Mucosa of rectum (tissue), 2 donors: ENCODE measurements around the gene VSIR.

ENCODE experiments used
- H3K27ac ChIP-seq, 2 donors: one replicate each; pipeline ENCODE4 v1.7.0; 2013; ENCODE audit warnings: inconsistent platforms in 2 of 2, low read depth in 2 of 2, low read length in 2 of 2
- H3K27me3 ChIP-seq, 2 donors: one replicate each; pipeline ENCODE4 v1.7.0; 2013; ENCODE audit warnings: low read length in 2 of 2; ENCODE audit not compliant: control insufficient read depth in 2 of 2, insufficient read depth in 2 of 2
- H3K36me3 ChIP-seq, 2 donors: one replicate each; pipeline ENCODE4 v1.7.0; 2013; ENCODE audit warnings: low read length in 2 of 2; ENCODE audit not compliant: control insufficient read depth in 2 of 2, insufficient read depth in 2 of 2
- H3K4me1 ChIP-seq, 2 donors: one replicate each; pipeline ENCODE4 v1.7.0; 2013; ENCODE audit warnings: low read length in 2 of 2, mild to moderate bottlenecking in 1 of 2; ENCODE audit not compliant: control insufficient read depth in 2 of 2, insufficient read depth in 2 of 2
- H3K4me3 ChIP-seq, 2 donors: one replicate each; pipeline ENCODE4 v1.7.0; 2013; ENCODE audit warnings: low read length in 2 of 2
- H3K9ac ChIP-seq, 2 donors: one replicate each; pipeline ENCODE4 v1.7.0; 2013; ENCODE audit warnings: low read length in 2 of 2, low read depth in 1 of 2, mild to moderate bottlenecking in 1 of 2
- H3K9me3 ChIP-seq, 2 donors: one replicate each; pipeline ENCODE4 v1.7.0; 2013; ENCODE audit warnings: low read length in 2 of 2; ENCODE audit not compliant: control insufficient read depth in 2 of 2
- donor health status: healthy.
- donor health status: Normal muscosa, but diverticular disease.

VSIR gene

GRCh38 chr10:71708301-71708703 is 65.0 kb downstream of the VSIR start:
- no peak overlapping the region for H3K27ac ChIP-seq
- no peak overlapping the region for H3K9ac ChIP-seq
- no peaks in the 10 kb centered on the region for H3K36me3 ChIP-seq
- H3K9me3 ChIP-seq: no peaks in the 10 kb centered on the region
- no peaks in the 10 kb centered on the region for H3K27me3 ChIP-seq
- peaks cover 7 to 15% of the 10 kb centered on the region in 2 donors for H3K4me1 ChIP-seq
- no peak overlapping the region for H3K4me3 ChIP-seq

DNA sequence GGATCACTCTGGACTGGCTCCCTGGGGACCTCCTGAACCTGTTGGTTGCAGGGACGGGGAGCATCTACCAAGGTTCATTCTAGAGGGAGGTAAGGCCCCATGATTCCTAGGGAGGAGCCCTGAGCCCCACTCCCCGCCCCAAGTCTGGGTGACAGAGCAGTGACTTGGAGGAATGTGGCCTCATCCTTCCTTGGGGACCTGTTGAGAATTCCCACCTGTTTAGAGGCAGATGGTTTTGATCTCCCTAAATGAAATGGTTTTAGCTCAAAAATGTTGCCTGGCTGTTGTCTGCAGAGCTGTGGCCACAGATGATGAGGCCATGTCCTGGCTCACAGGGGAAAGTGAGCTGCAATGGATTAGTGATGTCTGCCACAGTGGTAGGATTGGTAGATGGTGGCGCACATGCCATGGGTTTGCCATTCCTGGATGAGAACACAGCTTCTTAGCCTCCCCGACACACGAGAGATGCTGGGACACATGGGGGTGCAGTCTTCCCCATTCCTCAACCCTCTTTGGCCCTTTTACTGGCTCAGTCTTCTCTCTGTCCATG is 66.0 kb downstream of the VSIR start:
- H3K4me1 ChIP-seq: peaks cover 0 to 12% of the 10 kb centered on the region in 2 donors
- no peak overlapping the region for H3K27ac ChIP-seq
- H3K9ac ChIP-seq: no peak overlapping the region
- no peaks in the 10 kb centered on the region for H3K27me3 ChIP-seq
- no peaks in the 10 kb centered on the region for H3K9me3 ChIP-seq
- no peak overlapping the region for H3K4me3 ChIP-seq
- H3K36me3 ChIP-seq: no peaks in the 10 kb centered on the region

DNA sequence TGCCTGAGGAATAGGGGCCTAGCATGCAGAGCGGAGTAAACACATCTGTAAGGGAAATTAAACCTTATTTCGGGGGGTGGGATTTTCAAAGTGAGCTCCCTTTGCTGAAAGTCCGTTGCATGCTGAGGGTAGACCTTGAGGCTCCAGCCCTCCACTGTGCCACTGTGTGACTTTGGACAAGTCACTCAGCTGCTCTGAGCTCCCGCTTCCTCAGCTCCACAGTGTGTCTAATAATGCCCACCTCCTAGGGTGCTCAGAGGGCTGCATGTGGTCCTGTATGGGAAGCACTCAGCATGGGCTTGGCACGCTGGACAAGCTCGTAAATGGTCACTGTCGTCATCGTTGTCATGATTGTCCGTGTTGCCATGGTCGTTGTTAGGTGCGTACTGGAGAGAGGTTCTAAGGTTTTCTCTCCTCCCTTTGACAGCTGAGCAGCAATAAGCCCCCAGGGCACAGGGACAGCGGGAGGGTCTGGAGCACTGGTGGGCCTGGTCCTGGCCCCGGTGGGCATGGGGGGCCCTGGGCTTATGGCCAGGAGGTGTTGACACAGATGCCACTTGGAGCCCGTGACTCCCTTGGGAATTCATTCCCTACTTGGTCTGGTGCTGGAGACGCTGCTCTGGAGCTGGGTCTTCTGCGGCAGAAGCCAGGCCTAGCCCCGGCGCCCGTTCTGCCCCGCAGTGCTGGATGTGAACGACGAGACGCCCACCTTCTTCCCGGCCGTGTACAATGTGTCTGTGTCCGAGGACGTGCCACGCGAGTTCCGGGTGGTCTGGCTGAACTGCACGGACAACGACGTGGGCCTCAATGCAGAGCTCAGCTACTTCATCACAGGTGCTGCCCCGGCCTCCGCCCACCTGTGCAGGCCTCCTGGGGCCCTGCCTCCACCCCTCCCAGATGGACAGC is 66.9 kb downstream of the VSIR start:
- Histone ChIP-seq H3K27ac (no peak overlapping the region), H3K36me3 (no peaks in the 10 kb centered on the region), H3K9me3 (no peaks in the 10 kb centered on the region), H3K4me3 (no peak overlapping the region), H3K27me3 (no peaks in the 10 kb centered on the region), H3K4me1 (peaks cover 0 to 12% of the 10 kb centered on the region in 2 donors), H3K9ac (no peak overlapping the region)

GRCh38 chr10:71705582-71705981 is 67.7 kb downstream of the VSIR start:
- Histone ChIP-seq H3K27me3 (no peaks in the 10 kb centered on the region), H3K36me3 (no peaks in the 10 kb centered on the region), H3K9me3 (no peaks in the 10 kb centered on the region), H3K9ac (no peak overlapping the region), H3K4me3 (no peak overlapping the region), H3K4me1 (peaks cover 0 to 12% of the 10 kb centered on the region in 2 donors), H3K27ac (no peak overlapping the region)

DNA sequence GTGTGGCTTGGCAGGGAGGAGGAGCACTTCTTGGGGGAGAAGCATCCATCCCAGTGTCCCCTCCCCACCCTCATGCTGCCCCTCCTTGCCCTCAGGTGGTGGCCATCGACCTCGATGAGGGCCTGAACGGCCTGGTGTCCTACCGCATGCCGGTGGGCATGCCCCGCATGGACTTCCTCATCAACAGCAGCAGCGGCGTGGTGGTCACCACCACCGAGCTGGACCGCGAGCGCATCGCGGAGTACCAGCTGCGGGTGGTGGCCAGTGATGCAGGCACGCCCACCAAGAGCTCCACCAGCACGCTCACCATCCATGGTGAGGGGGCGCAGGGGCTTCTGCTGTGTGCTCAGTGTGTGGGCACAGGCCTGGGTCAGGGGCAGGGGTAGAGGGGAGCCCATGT is 68.5 kb downstream of the VSIR start:
- Histone ChIP-seq H3K4me1 (peaks cover 0 to 12% of the 10 kb centered on the region in 2 donors), H3K4me3 (no peak overlapping the region), H3K27ac (no peak overlapping the region), H3K9me3 (no peaks in the 10 kb centered on the region), H3K9ac (no peak overlapping the region), H3K27me3 (no peaks in the 10 kb centered on the region), H3K36me3 (no peaks in the 10 kb centered on the region)

GRCh38 chr10:71703577-71703976 is 69.7 kb downstream of the VSIR start:
- Histone ChIP-seq H3K27ac (no peak overlapping the region), H3K9ac (no peak overlapping the region), H3K4me3 (no peak overlapping the region), H3K27me3 (no peaks in the 10 kb centered on the region), H3K9me3 (no peaks in the 10 kb centered on the region), H3K36me3 (no peaks in the 10 kb centered on the region), H3K4me1 (peaks cover 0 to 5% of the 10 kb centered on the region in 2 donors)

DNA sequence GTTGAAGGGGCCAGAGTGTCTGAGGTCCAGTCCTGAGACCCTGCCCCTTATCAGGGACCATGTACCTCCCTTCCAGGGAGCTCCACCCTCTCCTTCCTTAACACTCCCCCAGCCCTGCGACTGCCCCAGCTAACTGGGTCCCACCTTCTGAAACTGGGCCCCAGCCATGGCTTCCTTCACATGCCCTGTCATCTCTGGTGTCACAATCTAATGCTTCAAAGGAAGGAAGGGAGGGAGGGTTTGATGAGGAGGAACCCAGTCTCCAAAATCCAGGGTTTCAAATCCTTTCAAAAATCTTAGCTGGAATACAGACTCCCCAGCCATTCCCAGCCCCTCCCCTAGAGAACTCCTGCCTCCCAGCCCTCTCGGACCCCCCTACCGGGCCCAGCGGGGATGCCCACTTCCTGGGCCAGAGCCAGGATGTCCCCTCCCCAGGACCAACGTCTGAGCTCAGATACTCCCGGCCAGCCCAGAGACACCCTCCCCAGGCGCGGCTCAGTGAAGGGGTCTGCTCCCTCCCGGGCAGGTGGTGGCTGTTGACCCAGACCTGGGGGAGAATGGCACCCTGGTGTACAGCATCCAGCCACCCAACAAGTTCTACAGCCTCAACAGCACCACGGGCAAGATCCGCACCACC is 71.7 kb downstream of the VSIR start:
- Histone ChIP-seq H3K4me3 (no peak overlapping the region), H3K27ac (no peak overlapping the region), H3K36me3 (no peaks in the 10 kb centered on the region), H3K9ac (no peak overlapping the region), H3K4me1 (peaks cover 0 to 4% of the 10 kb centered on the region in 2 donors), H3K9me3 (no peaks in the 10 kb centered on the region), H3K27me3 (no peaks in the 10 kb centered on the region)

GRCh38 chr10:71700731-71701368 is 72.5 kb downstream of the VSIR start:
- Histone ChIP-seq H3K9me3 (no peaks in the 10 kb centered on the region), H3K36me3 (no peaks in the 10 kb centered on the region), H3K9ac (no peak overlapping the region), H3K4me3 (no peak overlapping the region), H3K27ac (no peak overlapping the region), H3K27me3 (no peaks in the 10 kb centered on the region), H3K4me1 (peaks cover 4 to 9% of the 10 kb centered on the region in 2 donors)

DNA sequence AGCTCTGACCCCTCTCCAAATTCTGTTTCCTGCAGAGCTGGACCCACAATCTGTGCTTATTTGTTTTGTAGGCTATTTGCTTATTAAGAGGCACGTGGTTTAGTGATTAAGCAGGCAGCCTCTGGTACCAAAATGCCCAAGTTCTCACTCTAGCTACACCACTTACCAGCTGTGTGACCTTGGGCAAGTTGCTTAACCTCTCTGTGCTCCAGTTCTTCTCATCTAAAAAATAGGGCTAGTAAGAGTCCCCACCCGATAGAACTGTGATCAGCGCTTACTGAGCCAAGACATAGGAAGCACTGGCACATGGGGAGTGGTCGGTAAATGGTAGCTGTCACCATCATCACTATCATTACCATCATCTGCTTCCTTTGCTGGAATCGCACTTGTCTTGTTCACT is 74.6 kb downstream of the VSIR start:
- Histone ChIP-seq H3K36me3 (no peaks in the 10 kb centered on the region), H3K9ac (no peak overlapping the region), H3K4me3 (no peak overlapping the region), H3K9me3 (no peaks in the 10 kb centered on the region), H3K27ac (no peak overlapping the region), H3K27me3 (no peaks in the 10 kb centered on the region), H3K4me1 (peaks cover 13% of the 10 kb centered on the region in 2 donors)
